PC-3 (cell line): ENCODE results near the gene C1orf21. TPM values are rescaled to one million over a fixed set of nuclear protein-coding genes. Genes with fewer than 3 reads are reported as not detected.

Experiments used
- ATAC-seq: fragments of 200-7000 bp; cut with Tn5 transposase; 2 replicates; pipeline ENCODE4 v1.9.1; 2020; ENCODE audit warnings: mild to moderate bottlenecking, moderate library complexity
- BruUV-seq: library from RNA; stranded (reverse); fragments of 400-500 nt; replicated peaks from 2 replicates; lab custom pipeline; 2021; lab: Mats Ljungman, UMichigan
- CTCF ChIA-PET: fragments of 300-600 bp; sonication (Branson Sonifier 250); formaldehyde crosslinking; loops from one replicate; lab custom pipeline; 2022; ENCODE audit warnings: antibody characterized with exemption; lab: Charles Lee
- POLR2A ChIA-PET: fragments of 300-600 bp; sonication (Branson Sonifier 250); formaldehyde crosslinking; loops from one replicate; lab custom pipeline; 2022; ENCODE audit warnings: antibody characterized with exemption; ENCODE audit not compliant: unreplicated experiment; lab: Charles Lee
- DNase-seq: peaks from one replicate; pipeline ENCODE4 v3.0.0-alpha.2; 2015
- H2AFZ ChIP-seq: fragments of 300-600 bp; sonication (generic); 2 replicates; pipeline ENCODE4 v1.6.0; 2016; ENCODE audit warnings: antibody characterized with exemption, low read length
- H3F3A ChIP-seq: fragments of 300-600 bp; sonication (generic); one replicate; pipeline ENCODE4 v1.6.0; 2017; ENCODE audit warnings: antibody characterized with exemption, low read length, control low read depth, mild to moderate bottlenecking; ENCODE audit not compliant: unreplicated experiment
- H3K27ac ChIP-seq: fragments of 300-600 bp; sonication (generic); 2 replicates; pipeline ENCODE4 v1.5.1; 2016; ENCODE audit warnings: mild to moderate bottlenecking, low read length
- H3K27me3 ChIP-seq: fragments of 300-600 bp; sonication (generic); 2 replicates; pipeline ENCODE4 v1.6.1; 2016; ENCODE audit warnings: low read length, mixed read lengths
- H3K36me3 ChIP-seq: fragments of 300-600 bp; sonication (generic); 2 replicates; pipeline ENCODE4 v1.6.1; 2016; ENCODE audit warnings: low read depth, mixed run types, low read length, mixed read lengths
- H3K4me1 ChIP-seq: fragments of 300-600 bp; sonication (generic); 2 replicates; pipeline ENCODE4 v1.5.1; 2016; ENCODE audit warnings: low read length; ENCODE audit not compliant: insufficient read depth
- H3K4me2 ChIP-seq: fragments of 300-600 bp; sonication (generic); 2 replicates; pipeline ENCODE4 v1.6.0; 2016; ENCODE audit warnings: low read length
- H3K4me3 ChIP-seq: fragments of 300-600 bp; sonication (generic); 2 replicates; pipeline ENCODE4 v1.5.1; 2016; ENCODE audit warnings: mild to moderate bottlenecking, low read length, mixed read lengths
- H3K79me2 ChIP-seq: fragments of 300-600 bp; sonication (generic); 2 replicates; pipeline ENCODE4 v1.6.1; 2017; ENCODE audit warnings: low read length, mixed read lengths
- H3K9ac ChIP-seq: fragments of 300-600 bp; sonication (generic); 2 replicates; pipeline ENCODE4 v1.6.0; 2016; ENCODE audit warnings: mild to moderate bottlenecking, low read length
- H3K9me2 ChIP-seq: fragments of 300-600 bp; sonication (generic); replicated peaks from 2 replicates; pipeline ENCODE4 v1.6.1; 2016; ENCODE audit warnings: mixed run types, low read length, mixed read lengths
- H3K9me3 ChIP-seq: fragments of 300-600 bp; sonication (generic); 2 replicates; pipeline ENCODE4 v1.6.1; 2016; ENCODE audit warnings: low read length, mixed read lengths
- H4K20me1 ChIP-seq: fragments of 300-600 bp; sonication (generic); 2 replicates; pipeline ENCODE4 v1.6.1; 2016; ENCODE audit warnings: low read length, mixed read lengths
- EZH2 ChIP-seq: fragments of 300-600 bp; sonication (generic); IDR thresholded peaks from one replicate; pipeline ENCODE4 v1.6.1; 2017; ENCODE audit warnings: antibody characterized with exemption, mild to moderate bottlenecking, low read length; ENCODE audit not compliant: unreplicated experiment
- EZH2phosphoT487 ChIP-seq: fragments of 300-600 bp; sonication (generic); IDR thresholded peaks from 2 replicates; pipeline ENCODE4 v1.6.1; 2018; ENCODE audit warnings: mild to moderate bottlenecking, antibody characterized with exemption, low read length, borderline replicate concordance
- intact Hi-C: fragments of 100-400 bp; cut with micrococcal nuclease; formaldehyde crosslinking; loops from 2 replicates; pipeline ENCODE4 v1.9.0; 2023
- total RNA-seq: library from RNA; depleted of rRNA; stranded (reverse); fragments of >200 nt; gene quantifications from 2 replicates; pipeline ENCODE4 v1.2.3, GENCODE V29; 2014
- TF ChIP-seq, protein P1 (sequence below): fragments of 300-600 bp; sonication (generic); conservative IDR thresholded peaks from 2 replicates; pipeline ENCODE4 v1.5.1; 2017; ENCODE audit warnings: antibody characterized with exemption, low read depth, mild to moderate bottlenecking, low read length

The C1orf21 gene
- total RNA-seq, 1 experiment from 2014 or later = 1.3 TPM

DNA sequence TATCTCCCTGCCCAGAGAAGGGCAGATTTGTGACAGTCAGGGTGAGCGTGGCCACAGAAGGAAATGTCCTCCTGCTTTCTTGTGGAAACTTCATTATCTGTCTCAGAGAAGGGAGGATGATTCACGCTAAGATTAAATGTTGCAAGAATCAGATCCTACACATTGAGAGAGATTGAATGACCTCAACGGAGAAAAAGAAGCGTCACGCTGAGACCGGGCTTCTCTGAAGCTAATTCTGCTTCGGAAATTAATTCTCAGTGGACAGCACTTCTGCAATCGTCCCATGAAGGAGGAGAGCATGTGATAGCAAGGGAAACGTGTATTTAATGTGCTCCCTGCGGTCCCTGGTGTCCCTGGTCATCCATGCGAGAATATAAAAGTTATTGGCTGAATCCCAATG lies 19.8 kb upstream of the C1orf21 start:
- Histone ChIP-seq H3K4me1 (no peaks in the 10 kb centered on the region), H3K9me3 (no peaks in the 10 kb centered on the region), H4K20me1 (no peaks in the 10 kb centered on the region), H3K79me2 (no peaks in the 10 kb centered on the region), H3K27ac (no peak overlapping the region), H3K4me3 (no peak overlapping the region), H3K9ac (no peak overlapping the region), H3K4me2 (no peak overlapping the region), H3K27me3 (no peaks in the 10 kb centered on the region), H3K9me2 (no peaks in the 10 kb centered on the region), H3K36me3 (no peaks in the 10 kb centered on the region), H2AFZ (no peak overlapping the region), H3F3A (no peaks in the 10 kb centered on the region)
- intact Hi-C loops = no loop called here
- TF ChIP-seq, protein P1, sequence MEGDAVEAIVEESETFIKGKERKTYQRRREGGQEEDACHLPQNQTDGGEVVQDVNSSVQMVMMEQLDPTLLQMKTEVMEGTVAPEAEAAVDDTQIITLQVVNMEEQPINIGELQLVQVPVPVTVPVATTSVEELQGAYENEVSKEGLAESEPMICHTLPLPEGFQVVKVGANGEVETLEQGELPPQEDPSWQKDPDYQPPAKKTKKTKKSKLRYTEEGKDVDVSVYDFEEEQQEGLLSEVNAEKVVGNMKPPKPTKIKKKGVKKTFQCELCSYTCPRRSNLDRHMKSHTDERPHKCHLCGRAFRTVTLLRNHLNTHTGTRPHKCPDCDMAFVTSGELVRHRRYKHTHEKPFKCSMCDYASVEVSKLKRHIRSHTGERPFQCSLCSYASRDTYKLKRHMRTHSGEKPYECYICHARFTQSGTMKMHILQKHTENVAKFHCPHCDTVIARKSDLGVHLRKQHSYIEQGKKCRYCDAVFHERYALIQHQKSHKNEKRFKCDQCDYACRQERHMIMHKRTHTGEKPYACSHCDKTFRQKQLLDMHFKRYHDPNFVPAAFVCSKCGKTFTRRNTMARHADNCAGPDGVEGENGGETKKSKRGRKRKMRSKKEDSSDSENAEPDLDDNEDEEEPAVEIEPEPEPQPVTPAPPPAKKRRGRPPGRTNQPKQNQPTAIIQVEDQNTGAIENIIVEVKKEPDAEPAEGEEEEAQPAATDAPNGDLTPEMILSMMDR = no peak
- ATAC-seq (no peak), DNase-seq (no peak)
- CTCF ChIA-PET = no interaction called here
- POLR2A ChIA-PET = no interaction called here
- BruUV-seq = no TSS peak

DNA sequence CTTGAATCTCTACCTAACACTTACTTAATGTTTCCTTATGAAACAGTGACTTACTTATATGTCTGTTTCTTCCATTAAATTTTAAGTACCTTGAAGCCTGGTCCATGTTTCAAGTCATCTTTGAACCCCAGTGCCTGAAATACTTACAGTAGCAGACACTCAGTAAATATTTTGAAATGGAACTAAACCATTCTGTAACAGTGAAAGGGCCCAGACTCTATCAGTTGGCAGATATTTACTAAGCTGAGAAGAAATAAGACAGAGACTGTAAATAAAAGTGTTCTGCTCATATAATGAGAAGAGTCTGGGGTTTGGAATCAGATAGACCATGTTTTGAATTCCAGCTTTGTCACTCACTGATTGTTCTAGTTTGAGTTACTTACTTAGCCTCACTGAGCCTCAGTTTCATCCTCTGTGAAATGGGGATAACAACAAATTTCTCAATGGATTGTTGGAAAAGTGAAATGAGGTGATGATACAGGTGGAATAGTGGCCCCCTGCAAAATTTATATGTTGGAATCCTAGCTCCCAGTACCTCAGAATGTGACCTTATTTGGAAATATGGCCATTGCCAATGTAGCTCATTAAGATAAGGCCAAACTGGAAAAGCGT lies 19.3 kb upstream of the C1orf21 start:
- H3K27me3 ChIP-seq = no peaks in the 10 kb centered on the region
- no TSS peak for BruUV-seq
- H3F3A ChIP-seq = no peaks in the 10 kb centered on the region
- H3K9me2 ChIP-seq = no peaks in the 10 kb centered on the region
- TF ChIP-seq EZH2 (no peak), EZH2phosphoT487 (no peak)
- TF ChIP-seq, protein P1 = no peak
- DNase-seq (no peak), ATAC-seq (no peak)
- intact Hi-C loops = no loop called here
- CTCF ChIA-PET = no interaction called here
- no peaks in the 10 kb centered on the region for H3K4me1 ChIP-seq
- H3K27ac ChIP-seq = no peak overlapping the region
- no peaks in the 10 kb centered on the region for H3K9me3 ChIP-seq
- H4K20me1 ChIP-seq = no peaks in the 10 kb centered on the region
- POLR2A ChIA-PET = no interaction called here
- no peak overlapping the region for H3K4me3 ChIP-seq
- H3K4me2 ChIP-seq = no peak overlapping the region
- H3K79me2 ChIP-seq = no peaks in the 10 kb centered on the region
- no peak overlapping the region for H3K9ac ChIP-seq
- no peak overlapping the region for H2AFZ ChIP-seq
- no peaks in the 10 kb centered on the region for H3K36me3 ChIP-seq

GRCh38 chr1:184368354-184368753 lies 18.5 kb upstream of the C1orf21 start:
- H3K27ac ChIP-seq = no peak overlapping the region
- POLR2A ChIA-PET = no interaction called here
- H3K27me3 ChIP-seq = no peaks in the 10 kb centered on the region
- no peaks in the 10 kb centered on the region for H3K9me3 ChIP-seq
- CTCF ChIA-PET = no interaction called here
- no peak overlapping the region for H3K4me2 ChIP-seq
- H3K36me3 ChIP-seq = no peaks in the 10 kb centered on the region
- H3K4me3 ChIP-seq = no peak overlapping the region
- no peak for ATAC-seq
- no peak for TF ChIP-seq EZH2phosphoT487
- no peak for TF ChIP-seq EZH2
- TF ChIP-seq, protein P1 = no peak
- H3F3A ChIP-seq = no peaks in the 10 kb centered on the region
- H3K9me2 ChIP-seq = no peaks in the 10 kb centered on the region
- BruUV-seq = no TSS peak
- intact Hi-C loops = no loop called here
- no peak overlapping the region for H3K9ac ChIP-seq
- no peaks in the 10 kb centered on the region for H4K20me1 ChIP-seq
- no peaks in the 10 kb centered on the region for H3K79me2 ChIP-seq
- no peak overlapping the region for H2AFZ ChIP-seq
- no peak for DNase-seq
- no peaks in the 10 kb centered on the region for H3K4me1 ChIP-seq
